ENCODE results near the gene LRAT. TPM values are rescaled to one million over a fixed set of nuclear protein-coding genes. Genes with fewer than 3 reads are reported as not detected.
A peak's percentile ranks its signal among the peaks of the same experiment; 100 is the strongest.

Gene LRAT
- total RNA-seq, 1 experiment from 2014 or later: 7.0 TPM

- H3K27ac Mint-ChIP-seq (ENCODE audit: unreplicated experiment): no peak overlapping the region
- no peak overlapping the region for H3K4me3 Mint-ChIP-seq (ENCODE audit: low read depth, unreplicated experiment)
- no peaks in the 10 kb centered on the region for H3K27me3 Mint-ChIP-seq (ENCODE audit: unreplicated experiment)
- intact Hi-C loops (cut with micrococcal nuclease; ENCODE audit: unreplicated experiment): no loop called here
- CTCF ChIA-PET: no interaction called here
- no peaks in the 10 kb centered on the region for H3K9me3 Mint-ChIP-seq (ENCODE audit: low read depth, unreplicated experiment)
- no peak for DNase-seq
- H3K36me3 Mint-ChIP-seq (ENCODE audit: insufficient read depth, unreplicated experiment): no peaks in the 10 kb centered on the region
- BruUV-seq (replicated peaks): no TSS peak
- no peak for TF ChIP-seq CTCF (IDR thresholded peaks at IDR 0.05; ENCODE audit: unreplicated experiment)
- H3K4me1 Mint-ChIP-seq (ENCODE audit: low read depth, unreplicated experiment): no peaks in the 10 kb centered on the region
Measured at GRCh38 chr4:154714339-154715040, 29.3 kb upstream of the LRAT start.

- peak; percentile 5 for DNase-seq
- intact Hi-C loops (cut with micrococcal nuclease; ENCODE audit: unreplicated experiment): no loop called here
- no peak for TF ChIP-seq CTCF (IDR thresholded peaks at IDR 0.05; ENCODE audit: unreplicated experiment)
- Mint-ChIP-seq H3K9me3 (ENCODE audit: low read depth, unreplicated experiment) (no peaks in the 10 kb centered on the region), H3K4me3 (ENCODE audit: low read depth, unreplicated experiment) (no peak overlapping the region), H3K27ac (ENCODE audit: unreplicated experiment) (peak overlapping the region; percentile 93), H3K27me3 (ENCODE audit: unreplicated experiment) (no peaks in the 10 kb centered on the region), H3K36me3 (ENCODE audit: insufficient read depth, unreplicated experiment) (no peaks in the 10 kb centered on the region), H3K4me1 (ENCODE audit: low read depth, unreplicated experiment) (peaks cover 20% of the 10 kb centered on the region)
- no TSS peak for BruUV-seq (replicated peaks)
- CTCF ChIA-PET: interaction anchor here (1.8 kb wide), 1 partner anchor 11 kb away, joined by 6 read pairs; no protein-coding TSS in a partner anchor
Measured at GRCh38 chr4:154719087-154719486, 24.7 kb upstream of the LRAT start.

GRCh38 chr4:154720123-154720522, 23.7 kb upstream of the LRAT start:
- no peaks in the 10 kb centered on the region for H3K27me3 Mint-ChIP-seq (ENCODE audit: unreplicated experiment)
- no peaks in the 10 kb centered on the region for H3K36me3 Mint-ChIP-seq (ENCODE audit: insufficient read depth, unreplicated experiment)
- peaks cover 20% of the 10 kb centered on the region for H3K4me1 Mint-ChIP-seq (ENCODE audit: low read depth, unreplicated experiment)
- H3K27ac Mint-ChIP-seq (ENCODE audit: unreplicated experiment): peak overlapping the region; percentile 82
- DNase-seq: no peak
- TF ChIP-seq CTCF (IDR thresholded peaks at IDR 0.05; ENCODE audit: unreplicated experiment): no peak
- H3K4me3 Mint-ChIP-seq (ENCODE audit: low read depth, unreplicated experiment): no peak overlapping the region
- intact Hi-C loops (cut with micrococcal nuclease; ENCODE audit: unreplicated experiment): no loop called here
- no TSS peak for BruUV-seq (replicated peaks)
- H3K9me3 Mint-ChIP-seq (ENCODE audit: low read depth, unreplicated experiment): no peaks in the 10 kb centered on the region
- CTCF ChIA-PET: interaction anchor here (0.6 to 1.8 kb wide), 2 partner anchors 12 to 33 kb away, joined by 5 to 6 read pairs; no protein-coding TSS in a partner anchor

GRCh38 chr4:154720618-154721267, 23.1 kb upstream of the LRAT start:
- no TSS peak for BruUV-seq (replicated peaks)
- Mint-ChIP-seq H3K27me3 (ENCODE audit: unreplicated experiment) (no peaks in the 10 kb centered on the region), H3K9me3 (ENCODE audit: low read depth, unreplicated experiment) (no peaks in the 10 kb centered on the region), H3K36me3 (ENCODE audit: insufficient read depth, unreplicated experiment) (no peaks in the 10 kb centered on the region), H3K27ac (ENCODE audit: unreplicated experiment) (peak overlapping the region; percentile 82), H3K4me3 (ENCODE audit: low read depth, unreplicated experiment) (no peak overlapping the region), H3K4me1 (ENCODE audit: low read depth, unreplicated experiment) (peaks cover 20% of the 10 kb centered on the region)
- CTCF ChIA-PET: interaction anchor here (0.9 kb wide), 1 partner anchor 23 kb away, joined by 4 read pairs; the partner anchor contains the start of gene LRAT
- no peak for TF ChIP-seq CTCF (IDR thresholded peaks at IDR 0.05; ENCODE audit: unreplicated experiment)
- no peak for DNase-seq
- intact Hi-C loops (cut with micrococcal nuclease; ENCODE audit: unreplicated experiment): no loop called here
